Tibial nerve (tissue), 4 donors: Measurements from ENCODE around the gene NPM1. TPM values are rescaled to one million over a fixed set of nuclear protein-coding genes. Genes with fewer than 3 reads are reported as not detected.

Source experiments
- DNase-seq, 2 donors: peaks; one replicate each; pipeline ENCODE4 v3.0.0-alpha.2; 2019; ENCODE audit warnings: low spot score in 2 of 2
- H3K27ac ChIP-seq, 4 donors: fragments of 200-600 bp; sonication (generic) in 3 of 4; one replicate each; pipeline ENCODE4 v1.5.1; 2017 to 2019; ENCODE audit warnings: mild to moderate bottlenecking in 1 of 4
- H3K27me3 ChIP-seq, 2 donors: fragments of 200-600 bp; sonication (generic) in 1 of 2; one replicate each; pipeline versions ENCODE4 v1.5.1 to v1.6.0; 2017 to 2019
- H3K36me3 ChIP-seq, 3 donors: fragments of 200-600 bp; sonication (generic); one replicate each; pipeline ENCODE4 v1.5.1; 2018 to 2019
- H3K4me1 ChIP-seq, 4 donors: fragments of 200-600 bp; sonication (generic) in 3 of 4; one replicate each; pipeline ENCODE4 v1.5.1; 2017 to 2019
- H3K4me3 ChIP-seq, 4 donors: fragments of 200-600 bp; sonication (generic) in 3 of 4; one replicate each; pipeline ENCODE4 v1.5.1; 2017 to 2019; ENCODE audit warnings: mild to moderate bottlenecking in 1 of 4, moderate library complexity in 1 of 4
- H3K9me3 ChIP-seq, 4 donors: fragments of 200-600 bp; sonication (generic) in 3 of 4; one replicate each; pipeline ENCODE4 v1.5.1; 2017 to 2019
- EP300 ChIP-seq, 2 donors: sonication (generic); formaldehyde crosslinking; IDR thresholded peaks; one replicate each; pipeline ENCODE4 v1.6.1; 2017; ENCODE audit warnings: antibody characterized with exemption in 2 of 2, mild to moderate bottlenecking in 1 of 2
- POLR2A ChIP-seq, 2 donors: fragments of 450-650 bp; IDR thresholded peaks; one replicate each; pipeline ENCODE4 v1.6.1; 2017; ENCODE audit warnings: antibody characterized with exemption in 2 of 2, mild to moderate bottlenecking in 2 of 2, moderate library complexity in 2 of 2
- WGBS, 2 donors: methylation state at CpG; one replicate each; pipeline ENCODE4 v1.1.5; 2018; 5-methylcytosine and 5-hydroxymethylcytosine counted together
- total RNA-seq, 4 donors: library from RNA; depleted of rRNA; stranded (reverse); fragments of >200 nt; gene quantifications; one replicate each; pipeline ENCODE4 v1.1.0, GENCODE V29; 2016
- TF ChIP-seq, protein P1 (sequence below), 5 experiments: fragments of 200-600 bp in 3 of 5; fragments of 450-650 bp in 2 of 5; sonication (generic) in 3 of 5; IDR thresholded peaks; one replicate each; pipeline ENCODE4 v1.5.1; 2016 to 2019; ENCODE audit warnings: antibody characterized with exemption in 5 of 5, mild to moderate bottlenecking in 3 of 5, moderate library complexity in 2 of 5

The NPM1 gene
- total RNA-seq, 4 donors from 2014 or later: 422 to 496 (median 444) TPM

- H3K36me3 ChIP-seq: no peaks in the 10 kb centered on the region
- no peak overlapping the region for H3K4me3 ChIP-seq
- TF ChIP-seq, protein P1, sequence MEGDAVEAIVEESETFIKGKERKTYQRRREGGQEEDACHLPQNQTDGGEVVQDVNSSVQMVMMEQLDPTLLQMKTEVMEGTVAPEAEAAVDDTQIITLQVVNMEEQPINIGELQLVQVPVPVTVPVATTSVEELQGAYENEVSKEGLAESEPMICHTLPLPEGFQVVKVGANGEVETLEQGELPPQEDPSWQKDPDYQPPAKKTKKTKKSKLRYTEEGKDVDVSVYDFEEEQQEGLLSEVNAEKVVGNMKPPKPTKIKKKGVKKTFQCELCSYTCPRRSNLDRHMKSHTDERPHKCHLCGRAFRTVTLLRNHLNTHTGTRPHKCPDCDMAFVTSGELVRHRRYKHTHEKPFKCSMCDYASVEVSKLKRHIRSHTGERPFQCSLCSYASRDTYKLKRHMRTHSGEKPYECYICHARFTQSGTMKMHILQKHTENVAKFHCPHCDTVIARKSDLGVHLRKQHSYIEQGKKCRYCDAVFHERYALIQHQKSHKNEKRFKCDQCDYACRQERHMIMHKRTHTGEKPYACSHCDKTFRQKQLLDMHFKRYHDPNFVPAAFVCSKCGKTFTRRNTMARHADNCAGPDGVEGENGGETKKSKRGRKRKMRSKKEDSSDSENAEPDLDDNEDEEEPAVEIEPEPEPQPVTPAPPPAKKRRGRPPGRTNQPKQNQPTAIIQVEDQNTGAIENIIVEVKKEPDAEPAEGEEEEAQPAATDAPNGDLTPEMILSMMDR (IDR thresholded peaks at IDR 0.05): no peak
- no peak for TF ChIP-seq EP300 (IDR thresholded peaks at IDR 0.05)
- no peak for TF ChIP-seq POLR2A (IDR thresholded peaks at IDR 0.05)
- DNase-seq: no peak
- H3K9me3 ChIP-seq: no peaks in the 10 kb centered on the region
- no peaks in the 10 kb centered on the region for H3K27me3 ChIP-seq
- H3K4me1 ChIP-seq: no peaks in the 10 kb centered on the region
- 93 to 94% methylated on average over 4 of the region's 4 CpGs for WGBS, 2 donors
- no peak overlapping the region for H3K27ac ChIP-seq
Measured at GRCh38 chr5:171434874-171435273, 47.2 kb downstream of the NPM1 start.

DNA sequence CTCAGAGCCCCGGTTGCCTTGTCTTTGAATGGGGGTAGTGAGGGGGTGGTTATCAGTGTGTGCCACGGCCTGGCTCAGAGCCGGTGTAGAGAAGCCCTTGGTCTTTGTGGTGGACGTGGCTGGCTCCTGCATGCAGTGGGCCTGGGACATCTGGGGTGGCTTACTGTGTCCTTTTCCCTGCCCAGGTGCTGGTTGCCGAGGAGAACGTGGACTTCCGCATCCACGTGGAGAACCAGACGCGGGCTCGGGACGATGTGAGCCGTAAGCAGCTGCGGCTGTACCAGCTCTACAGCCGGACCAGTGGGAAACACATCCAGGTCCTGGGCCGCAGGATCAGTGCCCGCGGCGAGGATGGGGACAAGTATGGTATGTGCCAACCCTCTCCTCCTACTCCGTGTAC is 48.3 kb downstream of the NPM1 start:
- 91 to 93% methylated on average over 20 of the region's 20 CpGs for WGBS, 2 donors

DNA sequence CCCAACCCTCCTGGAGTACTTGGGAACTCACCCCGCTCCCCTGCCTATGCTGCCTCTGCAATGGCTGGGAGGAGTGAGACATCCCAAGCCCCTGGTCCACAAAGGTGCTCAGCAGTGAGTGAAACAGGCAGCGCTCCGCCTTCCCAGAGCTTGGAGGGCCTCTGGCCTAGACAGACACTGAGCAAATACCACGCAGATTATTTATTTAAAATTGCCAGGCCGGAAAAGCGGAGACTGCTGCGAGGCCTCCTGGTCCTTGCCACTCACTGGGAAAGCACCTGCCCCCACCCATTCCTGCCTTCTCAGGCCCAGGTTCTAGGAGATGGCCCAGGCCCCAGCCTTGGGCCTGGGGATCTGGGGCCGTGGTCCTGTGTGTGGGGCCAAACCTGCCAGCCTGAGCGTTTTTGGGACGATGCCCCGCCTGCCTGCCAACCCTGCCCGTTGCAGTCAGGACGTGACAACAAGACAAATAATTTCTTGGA is 49.2 kb downstream of the NPM1 start:
- Histone ChIP-seq H3K4me1 (no peaks in the 10 kb centered on the region), H3K4me3 (no peak overlapping the region), H3K36me3 (no peaks in the 10 kb centered on the region), H3K27me3 (no peaks in the 10 kb centered on the region), H3K27ac (no peak overlapping the region), H3K9me3 (no peaks in the 10 kb centered on the region)
- 80 to 84% methylated on average over 13 of the region's 13 CpGs for WGBS, 2 donors
- no peak for DNase-seq
- TF ChIP-seq, protein P1 (IDR thresholded peaks at IDR 0.05): no peak
- no peak for TF ChIP-seq EP300 (IDR thresholded peaks at IDR 0.05)
- TF ChIP-seq POLR2A (IDR thresholded peaks at IDR 0.05): no peak

More for the DNA sequence above, 48.3 kb downstream of the NPM1 start:
- H3K27ac ChIP-seq: no peak overlapping the region
- TF ChIP-seq EP300 (IDR thresholded peaks at IDR 0.05) (no peak), POLR2A (IDR thresholded peaks at IDR 0.05) (no peak)
- TF ChIP-seq, protein P1 (IDR thresholded peaks at IDR 0.05): no peak
- H3K4me3 ChIP-seq: no peak overlapping the region
- no peaks in the 10 kb centered on the region for H3K4me1 ChIP-seq
- no peaks in the 10 kb centered on the region for H3K36me3 ChIP-seq
- no peaks in the 10 kb centered on the region for H3K27me3 ChIP-seq
- no peaks in the 10 kb centered on the region for H3K9me3 ChIP-seq
- no peak for DNase-seq

DNA sequence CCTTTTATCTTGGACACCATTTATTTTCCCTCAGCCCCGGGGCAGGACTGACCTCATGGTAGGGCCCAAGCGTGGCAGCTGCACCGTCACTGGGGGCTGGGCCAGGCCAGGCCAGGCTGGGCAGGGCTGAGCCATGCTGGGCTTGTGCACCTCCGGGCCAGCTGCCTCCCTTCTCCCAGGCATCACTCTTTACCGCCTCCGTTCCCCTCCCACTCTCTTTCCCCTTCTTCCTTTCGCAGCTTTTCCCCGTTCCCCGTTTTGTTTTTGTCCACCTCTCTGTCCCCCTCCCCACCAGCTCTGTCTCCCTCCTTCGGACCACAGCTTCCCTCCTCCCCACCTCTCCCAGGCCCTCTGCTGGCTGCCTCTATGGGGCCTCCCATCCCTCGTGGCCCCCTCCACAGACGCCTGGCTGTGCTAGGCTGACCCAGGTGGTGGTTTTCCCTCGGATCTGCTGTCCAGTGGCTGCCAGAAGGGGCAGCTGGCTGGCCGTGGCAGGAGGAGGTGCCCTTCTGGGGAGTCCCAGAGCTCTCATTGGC is 49.7 kb downstream of the NPM1 start:
- Histone ChIP-seq H3K4me3 (no peak overlapping the region), H3K27me3 (no peaks in the 10 kb centered on the region), H3K9me3 (no peaks in the 10 kb centered on the region), H3K36me3 (no peaks in the 10 kb centered on the region), H3K27ac (no peak overlapping the region), H3K4me1 (no peaks in the 10 kb centered on the region)
- DNase-seq: no peak
- no peak for TF ChIP-seq EP300 (IDR thresholded peaks at IDR 0.05)
- TF ChIP-seq, protein P1 (IDR thresholded peaks at IDR 0.05): no peak
- TF ChIP-seq POLR2A (IDR thresholded peaks at IDR 0.05): no peak
- 50 to 63% methylated on average over 14 of the region's 14 CpGs for WGBS, 2 donors

DNA sequence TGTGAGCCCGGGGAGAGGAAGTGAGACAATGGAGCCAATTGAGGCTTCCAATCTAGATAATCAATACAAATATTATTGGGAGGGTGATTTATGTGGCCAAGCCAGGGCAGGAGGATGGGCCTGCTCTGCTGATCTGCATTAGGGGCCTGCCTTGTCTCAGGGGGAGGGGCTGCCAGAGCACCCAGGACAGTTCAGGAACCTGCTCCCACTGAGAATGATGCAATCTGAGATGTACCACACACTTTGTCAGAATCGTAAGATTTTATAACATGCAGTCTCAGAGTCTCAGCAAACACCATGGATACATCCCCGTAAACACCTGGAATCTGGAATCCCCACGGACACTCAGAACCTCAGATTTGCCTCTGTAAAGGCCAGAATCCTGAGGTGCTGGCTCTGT is 51.1 kb downstream of the NPM1 start:
- Histone ChIP-seq H3K4me1 (no peaks in the 10 kb centered on the region), H3K9me3 (no peaks in the 10 kb centered on the region)
- 64 to 74% methylated on average over 4 of the region's 4 CpGs for WGBS, 2 donors

More for the DNA sequence above, 51.1 kb downstream of the NPM1 start:
- H3K27ac ChIP-seq: no peak overlapping the region
- no peak overlapping the region for H3K4me3 ChIP-seq
- H3K36me3 ChIP-seq: no peaks in the 10 kb centered on the region
- TF ChIP-seq POLR2A (IDR thresholded peaks at IDR 0.05) (no peak), EP300 (IDR thresholded peaks at IDR 0.05) (no peak)
- TF ChIP-seq, protein P1 (IDR thresholded peaks at IDR 0.05): no peak
- H3K27me3 ChIP-seq: no peaks in the 10 kb centered on the region
- no peak for DNase-seq
